Activated CD8-positive, alpha-beta memory T cell treated with anti-CD3 and anti-CD28 coated beads, Interleukin-2, amount 10 ng/mL, durations not matched to agents 7 days and 5 days (primary cell): Measurements from ENCODE around the gene STPG1. TPM values are rescaled to one million over a fixed set of nuclear protein-coding genes. Genes with fewer than 3 reads are reported as not detected.

Experiments
- ATAC-seq: fragments of 150-1000 bp; cut with Tn5 transposase; one replicate; pipeline ENCODE4 v1.10.0; 2021; ENCODE audit warnings: moderate library complexity
- CTCF ChIA-PET: fragments of 350-600 bp; sonication (Branson Sonifier 250); formaldehyde crosslinking; loops from one replicate; lab custom pipeline; 2021; ENCODE audit warnings: antibody characterized with exemption; lab: Charles Lee
- DNase-seq: peaks from one replicate; pipeline ENCODE4 v3.0.0-alpha.2; 2020
- H3K27ac Mint-ChIP-seq: one replicate; pipeline ENCODE4 v1.8.0; 2021; ENCODE audit warnings: mild to moderate bottlenecking, mixed read lengths
- H3K27me3 Mint-ChIP-seq: one replicate; pipeline ENCODE4 v1.8.0; 2021; ENCODE audit warnings: mixed read lengths
- H3K36me3 Mint-ChIP-seq: one replicate; pipeline ENCODE4 v1.8.0; 2021; ENCODE audit warnings: mild to moderate bottlenecking, mixed read lengths
- H3K4me1 Mint-ChIP-seq: one replicate; pipeline ENCODE4 v1.8.0; 2021; ENCODE audit warnings: mixed read lengths
- H3K4me3 Mint-ChIP-seq: one replicate; pipeline ENCODE4 v1.8.0; 2021; ENCODE audit warnings: mild to moderate bottlenecking, moderate library complexity, mixed read lengths
- H3K9me3 Mint-ChIP-seq: one replicate; pipeline ENCODE4 v1.8.0; 2022; ENCODE audit warnings: low read depth, mixed read lengths
- total RNA-seq, 2 experiments: library from RNA; stranded (reverse); gene quantifications; one replicate each; pipeline ENCODE4 v1.2.3, GENCODE V29; 2021

The STPG1 gene
- total RNA-seq, 2 experiments from 2014 or later, result 5.6 to 9.2 TPM

- Mint-ChIP-seq H3K4me3 (no peak overlapping the region), H3K9me3 (no peaks in the 10 kb centered on the region), H3K4me1 (no peaks in the 10 kb centered on the region), H3K36me3 (no peaks in the 10 kb centered on the region), H3K27me3 (peaks cover 23% of the 10 kb centered on the region), H3K27ac (no peak overlapping the region)
- CTCF ChIA-PET, result interaction anchor here (0.7 to 3.7 kb wide), 4 partner anchors 10 to 111 kb away, joined by 3 to 15 read pairs (median 5); partner anchors contain the start of gene GRHL3
- peak; percentile 33 for ATAC-seq
- DNase-seq, result no peak
Observed at GRCh38 chr1:24309762-24310485, 103.7 kb downstream of the STPG1 start.

GRCh38 chr1:24308365-24309015, 105.1 kb downstream of the STPG1 start:
- H3K4me3 Mint-ChIP-seq, result no peak overlapping the region
- ATAC-seq, result no peak

More at GRCh38 chr1:24308365-24309015, 105.1 kb downstream of the STPG1 start:
- no peaks in the 10 kb centered on the region for H3K9me3 Mint-ChIP-seq
- no peak overlapping the region for H3K27ac Mint-ChIP-seq
- H3K27me3 Mint-ChIP-seq, result peaks cover 32% of the 10 kb centered on the region
- CTCF ChIA-PET, result interaction anchor here (1.5 to 3.7 kb wide), 3 partner anchors 11 to 109 kb away, joined by 4 to 15 read pairs (median 6); partner anchors contain the start of gene GRHL3
- no peak for DNase-seq
- H3K36me3 Mint-ChIP-seq, result no peaks in the 10 kb centered on the region
- H3K4me1 Mint-ChIP-seq, result no peaks in the 10 kb centered on the region

Other genes with a start within 250 kb of the STPG1 start
- gene IFNLR1, start 226.5 kb downstream of the STPG1 start, total RNA-seq, result 1 to 10 TPM; 6.8 to 6.9 TPM
- gene GRHL3, start 94.4 kb downstream of the STPG1 start, total RNA-seq, result under 1 TPM in 1 of 2 experiments, not detected in 1; 0.85 TPM
- 10 to 100 TPM; 35.4 to 44.2 TPM for gene NIPAL3, start 2.0 kb upstream of the STPG1 start, total RNA-seq
- gene RCAN3, start 89.1 kb upstream of the STPG1 start, total RNA-seq, result 10 to 100 TPM; 23.9 to 30.6 TPM
- not detected for gene NCMAP, start 142.3 kb upstream of the STPG1 start, total RNA-seq
- gene SRRM1, start 229.5 kb upstream of the STPG1 start, total RNA-seq, result 100 to 1,000 TPM; 191 to 215 TPM